BJ (cell line): ENCODE measurements around the gene DNAH6. TPM values are rescaled to one million over a fixed set of nuclear protein-coding genes. Genes with fewer than 3 reads are reported as not detected.

Source experiments
- CTCF ChIA-PET: fragments of 350-600 bp; formaldehyde crosslinking; extraction: SDS; loops from one replicate; lab custom pipeline; 2021; ENCODE audit warnings: antibody characterized with exemption, inconsistent platforms; lab: Yijun Ruan, JAX
- POLR2A ChIA-PET: fragments of 300-600 bp; sonication (Branson Sonifier 250); formaldehyde crosslinking; extraction: SDS; loops from one replicate; lab custom pipeline; 2021; ENCODE audit warnings: antibody characterized with exemption; lab: Charles Lee
- DNase-seq: peaks from one replicate; pipeline ENCODE4 v3.0.0-alpha.2; 2011; ENCODE audit warnings: low read depth
- H3K27me3 ChIP-seq: 2 replicates; pipeline ENCODE4 v1.6.0; 2011; ENCODE audit warnings: low read length; ENCODE audit not compliant: control insufficient read depth, insufficient read depth
- H3K36me3 ChIP-seq: 2 replicates; pipeline ENCODE4 v1.5.1; 2011; ENCODE audit warnings: low read length; ENCODE audit not compliant: control insufficient read depth, insufficient read depth
- H3K4me3 ChIP-seq: 2 replicates; pipeline ENCODE4 v1.5.1; 2011; ENCODE audit warnings: low read depth, mild to moderate bottlenecking, control low read depth, low read length
- polyA plus RNA-seq: library from polyadenylated mRNA; depleted of rRNA; stranded (reverse); fragments of >200 nt; gene quantifications from 2 replicates; pipeline ENCODE4 v1.2.3, GENCODE V29; 2011
- TF ChIP-seq, protein P1 (sequence below): IDR thresholded peaks from 2 replicates; pipeline ENCODE4 v1.5.1; 2011; ENCODE audit warnings: low read depth, mild to moderate bottlenecking, control low read depth, inconsistent platforms, low read length, moderate library complexity; ENCODE audit not compliant: insufficient read depth

DNAH6 gene
- polyA plus RNA-seq, 1 experiment = 0.01 TPM

DNA sequence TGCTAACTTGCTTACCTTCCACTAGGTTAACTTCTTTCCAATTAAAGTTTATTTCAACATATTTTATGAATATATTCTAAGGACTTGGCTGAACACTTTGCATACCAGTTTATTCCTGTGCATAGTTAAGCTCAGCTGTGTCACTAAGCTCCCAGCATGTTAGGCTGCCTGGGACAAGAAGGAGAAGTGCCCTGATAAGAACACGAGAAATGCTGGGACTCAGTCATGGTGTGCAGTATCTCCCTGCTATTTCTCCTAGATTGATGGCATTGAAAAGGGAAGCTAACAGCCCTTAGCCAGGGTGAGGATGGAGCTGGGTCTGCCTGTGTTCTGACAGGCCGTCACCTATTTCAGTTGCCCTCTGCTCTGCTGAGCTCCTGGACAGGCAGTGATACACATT, 200.3 kb downstream of the DNAH6 start:
- H3K36me3 ChIP-seq = no peaks in the 10 kb centered on the region
- DNase-seq = no peak
- TF ChIP-seq, protein P1, sequence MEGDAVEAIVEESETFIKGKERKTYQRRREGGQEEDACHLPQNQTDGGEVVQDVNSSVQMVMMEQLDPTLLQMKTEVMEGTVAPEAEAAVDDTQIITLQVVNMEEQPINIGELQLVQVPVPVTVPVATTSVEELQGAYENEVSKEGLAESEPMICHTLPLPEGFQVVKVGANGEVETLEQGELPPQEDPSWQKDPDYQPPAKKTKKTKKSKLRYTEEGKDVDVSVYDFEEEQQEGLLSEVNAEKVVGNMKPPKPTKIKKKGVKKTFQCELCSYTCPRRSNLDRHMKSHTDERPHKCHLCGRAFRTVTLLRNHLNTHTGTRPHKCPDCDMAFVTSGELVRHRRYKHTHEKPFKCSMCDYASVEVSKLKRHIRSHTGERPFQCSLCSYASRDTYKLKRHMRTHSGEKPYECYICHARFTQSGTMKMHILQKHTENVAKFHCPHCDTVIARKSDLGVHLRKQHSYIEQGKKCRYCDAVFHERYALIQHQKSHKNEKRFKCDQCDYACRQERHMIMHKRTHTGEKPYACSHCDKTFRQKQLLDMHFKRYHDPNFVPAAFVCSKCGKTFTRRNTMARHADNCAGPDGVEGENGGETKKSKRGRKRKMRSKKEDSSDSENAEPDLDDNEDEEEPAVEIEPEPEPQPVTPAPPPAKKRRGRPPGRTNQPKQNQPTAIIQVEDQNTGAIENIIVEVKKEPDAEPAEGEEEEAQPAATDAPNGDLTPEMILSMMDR = no peak
- H3K4me3 ChIP-seq = no peak overlapping the region
- ChIA-PET POLR2A (no interaction called here), CTCF (interaction anchor here (0.6 to 2.7 kb wide), 4 partner anchors 9 to 45 kb away, joined by 3 to 11 read pairs (median 5); no protein-coding TSS in a partner anchor)
- no peaks in the 10 kb centered on the region for H3K27me3 ChIP-seq

DNA sequence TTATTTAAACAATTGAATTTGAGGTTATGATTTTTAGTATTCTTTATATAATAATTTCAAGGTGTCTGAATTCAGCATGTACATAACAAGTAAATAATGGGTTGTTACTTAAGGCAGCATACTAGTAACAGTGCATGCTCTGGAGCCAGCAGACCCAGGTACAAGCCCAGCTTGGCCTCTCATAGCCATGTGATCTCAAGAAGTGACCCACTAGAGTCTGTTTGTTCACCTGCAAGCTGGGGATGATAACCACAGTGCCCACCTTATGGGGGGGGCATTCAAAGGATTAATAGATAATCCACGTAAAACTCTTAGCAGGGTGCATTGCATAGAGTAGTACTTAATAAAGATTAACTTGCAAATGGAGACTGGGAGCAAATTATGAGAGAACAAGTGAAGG, 201.0 kb downstream of the DNAH6 start:
- CTCF ChIA-PET = interaction anchor here (1.3 to 2.7 kb wide), 3 partner anchors 10 to 24 kb away, joined by 3 to 11 read pairs (median 7); no protein-coding TSS in a partner anchor

DNA sequence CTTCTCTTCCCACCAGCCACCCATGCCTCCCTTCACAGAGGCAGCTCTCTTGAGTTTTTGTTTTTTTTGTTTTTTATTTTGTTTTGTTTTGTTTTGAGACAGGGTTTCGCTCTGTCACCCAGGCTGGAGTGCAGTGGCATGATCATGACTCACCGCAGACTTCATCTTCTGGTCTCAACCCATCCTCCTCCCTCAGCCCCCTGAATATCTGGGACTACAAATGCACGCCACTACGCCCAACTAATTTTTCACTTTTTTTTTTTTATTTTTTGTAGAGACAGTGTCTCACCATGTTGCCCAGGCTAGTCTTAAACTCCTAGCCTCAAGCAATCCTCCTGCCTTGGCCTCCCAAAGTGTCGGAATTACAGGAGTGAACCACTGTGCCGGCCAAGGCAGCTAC, 203.1 kb downstream of the DNAH6 start:
- TF ChIP-seq, protein P1 = no peak

More for the DNA sequence above, 201.0 kb downstream of the DNAH6 start:
- DNase-seq = no peak
- Histone ChIP-seq H3K4me3 (no peak overlapping the region), H3K36me3 (no peaks in the 10 kb centered on the region), H3K27me3 (no peaks in the 10 kb centered on the region)
- POLR2A ChIA-PET = no interaction called here
- TF ChIP-seq, protein P1 = no peak

DNA sequence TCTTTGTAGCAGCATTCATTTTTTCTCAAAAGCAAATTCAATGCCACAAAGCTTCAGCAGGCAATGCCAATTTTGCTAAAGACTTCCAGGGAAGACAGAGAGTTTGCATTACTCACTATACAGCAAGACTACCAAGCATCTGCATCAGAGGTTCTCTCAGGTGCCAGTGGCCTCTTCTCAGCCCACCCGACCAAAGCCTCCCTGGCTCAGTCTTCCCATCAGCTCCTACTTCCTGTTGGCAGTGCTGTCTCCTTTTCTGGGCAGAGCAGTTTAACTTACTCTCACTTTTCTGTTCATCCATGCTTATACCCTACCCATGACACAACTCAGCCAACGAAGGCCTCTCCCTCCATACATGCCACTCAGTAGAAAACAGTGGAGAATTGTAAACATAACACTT, 207.5 kb downstream of the DNAH6 start:
- peaks cover 2% of the 10 kb centered on the region; the same call in 1 of the 2 replicates for H3K27me3 ChIP-seq
- TF ChIP-seq, protein P1 = no peak
- CTCF ChIA-PET = interaction anchor here (0.9 kb wide), 1 partner anchor 202 kb away, joined by 3 read pairs; no protein-coding TSS in a partner anchor
- no peak for DNase-seq
- H3K36me3 ChIP-seq = no peaks in the 10 kb centered on the region
- POLR2A ChIA-PET = no interaction called here
- no peak overlapping the region for H3K4me3 ChIP-seq

More for the DNA sequence above, 203.1 kb downstream of the DNAH6 start:
- DNase-seq = no peak
- ChIA-PET CTCF (interaction anchor here (0.6 kb wide), 1 partner anchor 11 kb away, joined by 3 read pairs; no protein-coding TSS in a partner anchor), POLR2A (no interaction called here)
- H3K36me3 ChIP-seq = no peaks in the 10 kb centered on the region
- no peak overlapping the region for H3K4me3 ChIP-seq
- no peaks in the 10 kb centered on the region for H3K27me3 ChIP-seq

DNA sequence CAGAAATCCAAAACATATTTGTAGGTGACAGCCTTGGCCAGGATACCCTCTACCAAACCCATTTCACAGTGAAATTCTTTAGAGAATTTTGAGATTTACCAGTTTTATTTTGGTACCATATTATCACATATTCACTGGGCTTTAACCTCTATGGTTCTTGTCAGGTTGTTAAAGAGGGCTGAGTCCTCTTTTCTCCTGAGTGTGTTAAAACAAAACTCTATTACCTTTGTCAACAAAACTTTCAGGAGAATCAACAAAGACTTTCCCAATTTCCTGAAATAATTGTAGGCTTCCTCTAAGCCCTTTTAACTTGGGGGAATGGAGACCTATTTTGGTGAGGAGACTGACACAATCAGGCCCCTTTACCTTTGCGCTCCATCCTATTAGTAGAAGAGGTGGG, 209.4 kb downstream of the DNAH6 start:
- DNase-seq = no peak
- TF ChIP-seq, protein P1 = no peak
- ChIA-PET POLR2A (no interaction called here), CTCF (no interaction called here)
- no peaks in the 10 kb centered on the region for H3K36me3 ChIP-seq
- H3K4me3 ChIP-seq = no peak overlapping the region
- H3K27me3 ChIP-seq = peaks cover 3% of the 10 kb centered on the region
